Measurements from ENCODE around the gene STYK1. TPM values are rescaled to one million over a fixed set of nuclear protein-coding genes. Genes with fewer than 3 reads are reported as not detected.

STYK1 gene
- total RNA-seq, 1 donor from 2014 or later = 0.15 TPM

- no peaks in the 10 kb centered on the region for H3K9me3 Mint-ChIP-seq
- H3K4me3 Mint-ChIP-seq = no peak overlapping the region
- DNase-seq (ENCODE audit: low spot score) = no peak
- no peaks in the 10 kb centered on the region for H3F3A ChIP-seq (ENCODE audit: low read depth)
- no peaks in the 10 kb centered on the region for H3K79me2 ChIP-seq (ENCODE audit: low read depth)
- H3K4me2 ChIP-seq = no peak overlapping the region
- H3K4me1 Mint-ChIP-seq = peaks cover 6% of the 10 kb centered on the region
- H3K27ac ChIP-seq = no peak overlapping the region
- H2AFZ ChIP-seq (replicated peaks) = no peak overlapping the region
- no peaks in the 10 kb centered on the region for H3K9me3 ChIP-seq (ENCODE audit: low read depth)
- H3K27me3 ChIP-seq = no peaks in the 10 kb centered on the region
- no peak overlapping the region for H3K27ac Mint-ChIP-seq
- H3K9ac ChIP-seq = no peak overlapping the region
- no peak overlapping the region for H3K4me3 ChIP-seq
- H3K4me1 ChIP-seq = no peaks in the 10 kb centered on the region
- TF ChIP-seq EZH2phosphoT487 (IDR thresholded peaks at IDR 0.05) = no peak
- TF ChIP-seq EZH2 (IDR thresholded peaks at IDR 0.05) = no peak
- no peak for TF ChIP-seq CTCF (IDR thresholded peaks at IDR 0.05)
- no peaks in the 10 kb centered on the region for H3K27me3 Mint-ChIP-seq (ENCODE audit: insufficient read depth, low read depth)
- H3K36me3 ChIP-seq = no peaks in the 10 kb centered on the region
- H4K20me1 ChIP-seq (ENCODE audit: low read depth) = no peaks in the 10 kb centered on the region
- H3K36me3 Mint-ChIP-seq = no peaks in the 10 kb centered on the region
Observed at GRCh38 chr12:10618338-10618987, 55.4 kb downstream of the STYK1 start.

GRCh38 chr12:10617863-10618262, 56.0 kb downstream of the STYK1 start:
- no peaks in the 10 kb centered on the region for H4K20me1 ChIP-seq (ENCODE audit: low read depth)
- no peak overlapping the region for H3K4me3 ChIP-seq
- H3K36me3 ChIP-seq = no peaks in the 10 kb centered on the region
- peaks cover 5% of the 10 kb centered on the region for H3K79me2 ChIP-seq (ENCODE audit: low read depth)
- Mint-ChIP-seq H3K4me1 (peaks cover 9% of the 10 kb centered on the region), H3K27ac (no peak overlapping the region), H3K27me3 (ENCODE audit: insufficient read depth, low read depth) (peaks cover 3% of the 10 kb centered on the region), H3K4me3 (no peak overlapping the region), H3K36me3 (no peaks in the 10 kb centered on the region), H3K9me3 (no peaks in the 10 kb centered on the region)
- no peak for DNase-seq (ENCODE audit: low spot score)
- no peaks in the 10 kb centered on the region for H3F3A ChIP-seq (ENCODE audit: low read depth)
- H3K27ac ChIP-seq = no peak overlapping the region
- no peak overlapping the region for H3K9ac ChIP-seq
- no peaks in the 10 kb centered on the region for H3K9me3 ChIP-seq (ENCODE audit: low read depth)
- no peak overlapping the region for H3K4me2 ChIP-seq
- no peaks in the 10 kb centered on the region for H3K27me3 ChIP-seq
- no peaks in the 10 kb centered on the region for H3K4me1 ChIP-seq
- H2AFZ ChIP-seq (replicated peaks) = no peak overlapping the region
- TF ChIP-seq EZH2 (IDR thresholded peaks at IDR 0.05) (no peak), EZH2phosphoT487 (IDR thresholded peaks at IDR 0.05) (no peak), CTCF (IDR thresholded peaks at IDR 0.05) (no peak)

- H3K9me3 Mint-ChIP-seq = no peaks in the 10 kb centered on the region
- Histone ChIP-seq H3K9me3 (ENCODE audit: low read depth) (no peaks in the 10 kb centered on the region), H3K27ac (no peak overlapping the region), H2AFZ (replicated peaks) (peak overlapping the region; percentile 44), H3K9ac (no peak overlapping the region), H3K4me2 (no peak overlapping the region), H3K27me3 (no peaks in the 10 kb centered on the region), H3K79me2 (ENCODE audit: low read depth) (peaks cover 29% of the 10 kb centered on the region), H3K4me1 (peaks cover 9% of the 10 kb centered on the region), H3K36me3 (no peaks in the 10 kb centered on the region), H3F3A (ENCODE audit: low read depth) (no peaks in the 10 kb centered on the region), H4K20me1 (ENCODE audit: low read depth) (no peaks in the 10 kb centered on the region), H3K4me3 (no peak overlapping the region)
- no peak for DNase-seq (ENCODE audit: low spot score)
- H3K4me1 Mint-ChIP-seq = peaks cover 21% of the 10 kb centered on the region
- H3K4me3 Mint-ChIP-seq = peak overlapping the region; percentile 50
- H3K27ac Mint-ChIP-seq = no peak overlapping the region
- TF ChIP-seq EZH2phosphoT487 (IDR thresholded peaks at IDR 0.05) (no peak), EZH2 (IDR thresholded peaks at IDR 0.05) (no peak), CTCF (IDR thresholded peaks at IDR 0.05) (no peak)
- peaks cover 3% of the 10 kb centered on the region for H3K27me3 Mint-ChIP-seq (ENCODE audit: insufficient read depth, low read depth)
- peaks cover 2% of the 10 kb centered on the region for H3K36me3 Mint-ChIP-seq
Observed at GRCh38 chr12:10615532-10615931, 58.3 kb downstream of the STYK1 start.
